GM18858 (cell line): ENCODE results near the gene SRRM5.

Experiments
- ATAC-seq: cut with Tn5 transposase; IDR thresholded peaks from one replicate; pipeline ENCODE4 v1.9.1; 2021; ENCODE audit not compliant: unreplicated experiment

Gene SRRM5

DNA sequence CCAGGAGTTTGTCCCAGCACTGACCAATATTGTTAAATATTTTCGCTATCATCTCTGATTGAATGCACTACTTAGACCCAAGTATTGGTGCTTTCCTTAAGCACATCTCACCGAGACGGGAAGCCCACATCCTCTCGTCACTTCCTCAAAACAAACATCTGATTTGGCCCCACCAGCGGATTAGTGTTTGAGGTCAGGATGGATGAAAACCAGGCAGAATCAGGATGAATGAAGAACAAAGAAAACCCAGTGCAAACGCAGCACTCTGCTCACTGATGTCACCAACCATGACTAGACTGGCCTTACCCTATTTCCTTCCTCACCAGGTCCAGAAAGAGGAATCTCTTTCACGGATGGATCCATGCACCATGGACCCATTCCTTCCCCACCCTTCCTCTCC lies 52.1 kb downstream of the SRRM5 start:
- no peak for ATAC-seq
